Fibroblast of skin of scalp (primary cell): ENCODE data around the gene ALDH9A1.
A peak's percentile ranks its signal among the peaks of the same experiment; 100 is the strongest.
"Not testable (repeated sequence)": the region's sequence is repeated elsewhere in the genome, so short reads cannot be mapped to it uniquely, and the experiment has no call there.

Experiments used
- DNase-seq: peaks from one replicate; pipeline ENCODE4 v3.0.0-alpha.2; 2013

The ALDH9A1 gene

DNA sequence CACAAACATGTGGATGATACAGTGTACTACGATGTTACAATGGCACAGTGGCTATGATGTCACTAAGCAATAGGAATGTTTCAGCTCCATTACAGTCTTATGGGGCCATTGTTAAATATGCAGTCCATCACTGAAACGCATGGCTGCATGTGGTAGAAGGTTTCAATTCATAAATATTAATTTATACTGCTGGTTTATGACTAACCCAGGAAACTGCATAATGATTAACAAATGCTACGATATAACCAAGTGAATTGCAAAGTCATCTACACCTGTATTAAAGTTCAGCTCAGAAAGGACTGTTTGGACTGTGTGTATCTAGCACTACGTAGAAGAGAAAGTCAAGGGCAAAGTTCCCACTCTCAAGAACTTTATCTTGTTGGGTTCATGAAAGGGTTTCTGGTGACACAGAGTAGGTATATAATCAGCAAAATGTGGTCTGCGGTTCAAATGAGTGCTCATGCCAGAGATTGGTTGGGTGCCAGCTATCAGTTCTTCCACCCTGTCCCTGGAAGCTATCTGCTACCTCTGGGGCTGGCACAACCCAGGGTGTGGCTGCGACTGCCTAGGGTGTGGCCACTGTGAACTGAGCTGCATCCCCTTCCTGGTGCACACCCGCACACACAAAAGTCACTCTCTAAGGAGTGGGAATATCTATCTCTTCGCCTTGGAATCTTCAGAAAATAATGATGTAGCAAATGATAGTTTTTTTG, 52.6 kb downstream of the ALDH9A1 start:
- no peak for DNase-seq

GRCh38 chr1:165644064-165644735, 54.2 kb downstream of the ALDH9A1 start:
- DNase-seq = no peak

GRCh38 chr1:165641231-165641987, 57.0 kb downstream of the ALDH9A1 start:
- no peak for DNase-seq

- DNase-seq = no peak
Observed at GRCh38 chr1:165639821-165640623, 58.3 kb downstream of the ALDH9A1 start.

DNA sequence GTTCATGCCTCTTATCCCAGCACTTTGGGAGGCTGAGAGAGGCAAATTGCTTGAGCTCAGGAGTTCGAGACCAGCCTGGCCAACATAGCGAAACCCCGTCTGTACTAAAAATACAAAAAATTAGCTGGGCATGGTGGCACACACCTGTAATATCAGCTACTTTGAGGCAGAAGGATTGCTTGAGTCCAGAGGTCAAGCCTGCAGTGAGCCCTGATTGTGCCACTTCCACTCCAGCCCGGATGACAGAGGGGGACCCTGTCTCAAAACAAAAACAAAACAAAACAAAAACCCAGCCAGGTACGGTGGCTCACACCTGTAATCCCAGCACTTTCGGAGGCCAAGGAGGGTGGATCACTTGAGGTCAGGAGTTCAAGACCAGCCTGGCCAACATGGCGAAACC, 60.2 kb downstream of the ALDH9A1 start:
- not testable (repeated sequence) for DNase-seq

DNA sequence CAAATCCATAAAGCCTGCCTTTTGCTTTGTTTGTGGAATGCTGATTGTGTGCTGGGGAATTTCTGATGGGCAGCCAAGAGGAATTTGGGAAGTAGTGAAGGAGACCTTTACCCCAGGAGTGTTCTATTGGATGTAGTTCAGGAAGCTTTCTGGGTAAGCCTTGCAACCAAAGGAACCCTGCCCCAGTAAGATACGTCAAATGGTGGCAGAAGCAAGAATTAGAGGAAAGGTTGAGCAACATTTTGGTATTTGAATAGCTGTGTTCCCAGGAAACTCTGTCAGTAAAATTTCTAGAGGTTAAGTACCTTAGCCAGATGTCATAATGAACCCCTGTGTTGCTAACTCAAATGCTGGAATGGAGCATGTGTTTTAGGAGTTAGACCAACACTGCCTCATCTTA, 60.9 kb downstream of the ALDH9A1 start:
- no peak for DNase-seq

- no peak for DNase-seq
Observed at GRCh38 chr1:165635823-165636222, 62.5 kb downstream of the ALDH9A1 start.

GRCh38 chr1:165635329-165635728, 63.0 kb downstream of the ALDH9A1 start:
- no peak for DNase-seq

DNA sequence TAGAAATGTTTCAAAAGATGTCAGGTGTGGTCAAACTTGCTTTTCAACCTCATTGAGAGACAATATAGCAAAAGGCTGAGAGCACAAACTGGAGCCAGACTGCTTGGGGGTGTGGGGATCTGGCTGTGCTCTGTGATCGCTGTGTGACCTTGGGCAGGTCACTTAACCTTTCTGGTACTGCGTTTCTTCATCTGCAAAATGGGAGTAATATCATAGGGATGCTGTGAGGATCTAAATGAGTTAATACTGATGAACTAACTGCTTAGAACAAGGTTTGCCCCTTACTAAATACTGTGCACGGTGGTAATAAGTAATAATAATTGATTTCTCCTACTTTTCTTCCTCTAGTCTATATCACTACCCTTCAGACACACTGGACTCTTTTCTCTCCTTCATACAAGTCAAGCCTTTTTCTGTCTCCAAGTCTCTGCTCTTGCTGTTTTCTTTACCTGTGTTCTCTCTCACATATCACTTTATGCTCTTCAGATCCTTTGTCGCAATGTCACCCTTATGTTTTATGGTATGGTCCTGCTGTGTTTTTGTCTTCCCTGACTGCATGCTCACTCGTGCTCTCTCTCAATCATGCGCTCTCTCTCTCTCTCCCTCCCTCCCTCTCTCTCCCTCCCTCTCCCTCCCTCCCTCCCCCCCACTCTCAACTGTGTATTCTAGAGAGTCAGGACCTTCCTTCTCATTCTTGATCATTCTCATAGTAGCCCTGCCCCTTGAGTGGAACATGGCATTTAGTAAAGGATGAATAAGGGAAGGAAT, 64.0 kb downstream of the ALDH9A1 start:
- DNase-seq = no peak

DNA sequence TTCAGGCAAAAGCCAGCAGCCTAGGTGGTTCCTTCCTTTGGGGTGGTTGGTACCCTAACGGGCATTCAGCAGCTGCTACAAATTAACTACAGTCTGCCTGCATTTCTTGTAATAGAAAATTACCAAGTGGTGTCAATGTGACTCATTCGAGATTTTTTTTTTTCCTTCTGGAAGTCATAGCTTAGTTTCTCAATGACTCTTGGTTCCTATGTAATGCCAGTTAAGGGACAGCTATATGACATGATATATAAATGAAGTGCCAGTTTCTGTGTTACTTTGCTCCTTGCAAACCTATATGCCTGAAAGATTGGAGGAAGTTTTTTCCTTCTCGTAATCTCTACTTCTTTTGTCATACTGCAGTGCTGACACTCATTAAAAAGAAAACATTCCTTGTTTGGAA, 64.7 kb downstream of the ALDH9A1 start:
- peak; percentile 53 for DNase-seq

DNA sequence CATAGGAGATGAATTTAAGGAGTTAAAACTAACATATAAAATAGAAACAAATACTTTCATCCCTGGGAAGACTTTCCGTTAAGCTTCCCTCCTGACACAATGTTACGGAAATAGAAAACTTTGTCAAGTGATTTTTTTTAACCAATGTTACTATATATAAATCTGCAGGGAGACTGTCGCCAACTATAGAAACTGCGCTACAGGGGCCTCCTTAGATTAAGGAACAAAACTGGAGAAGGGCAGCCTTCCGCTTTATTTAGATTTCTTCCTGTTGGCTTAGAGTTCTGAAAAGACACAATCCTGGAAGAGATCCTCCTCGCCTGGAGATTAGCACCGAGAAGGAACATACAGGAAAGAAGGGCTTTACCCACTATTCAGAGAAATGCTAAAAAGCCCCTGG, 65.9 kb downstream of the ALDH9A1 start:
- no peak for DNase-seq

- DNase-seq = no peak
Observed at GRCh38 chr1:165632152-165632469, 66.3 kb downstream of the ALDH9A1 start.

DNA sequence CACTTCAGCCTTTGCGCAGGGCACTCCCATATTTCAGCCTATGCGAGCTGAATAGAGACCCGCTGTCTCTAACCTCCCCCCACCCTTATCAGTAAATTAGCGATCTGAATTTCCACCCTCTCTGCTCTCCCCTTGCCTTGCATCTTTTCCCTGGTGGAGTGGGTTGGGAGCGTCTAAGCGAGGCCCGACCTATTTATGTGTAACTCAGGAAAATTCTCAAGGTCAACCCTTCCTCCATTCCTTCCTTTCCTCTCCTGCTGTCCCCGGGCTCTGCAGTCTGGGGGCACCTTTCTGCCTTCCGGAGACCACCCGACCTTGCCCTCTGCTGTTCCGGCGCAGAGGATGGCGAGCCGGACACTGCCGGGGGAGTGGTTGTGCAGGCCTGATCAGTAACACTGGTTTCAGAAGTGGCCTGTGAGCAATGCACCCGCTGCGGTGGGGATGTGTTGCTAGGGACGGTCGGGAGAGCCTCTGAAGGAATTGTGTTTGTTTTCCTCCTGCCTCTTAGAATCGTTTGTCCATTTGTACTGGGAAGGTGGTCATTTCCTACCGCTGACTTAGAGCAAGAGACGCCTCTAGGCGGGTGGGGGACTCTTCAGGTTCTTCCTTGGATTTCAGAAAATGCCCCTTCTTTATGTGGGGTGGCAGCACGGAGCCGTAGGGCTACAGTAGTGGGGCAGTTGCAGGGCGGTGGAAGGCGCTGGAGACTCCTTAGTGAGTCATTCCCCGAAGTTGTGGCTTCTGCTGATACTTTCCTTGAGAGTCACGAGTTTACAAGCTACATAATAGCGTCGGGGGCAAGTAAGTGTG, 66.8 kb downstream of the ALDH9A1 start:
- DNase-seq = peak; percentile 84

GRCh38 chr1:165630629-165631341, 67.6 kb downstream of the ALDH9A1 start, which contains the start of gene MGST3:
Gene MGST3, plus strand, starts transcription at chr1:165631234. Its CDS starts 18,614 bp downstream, at chr1:165649848.
- peak; percentile 98 for DNase-seq

GRCh38 chr1:165629848-165630628, 68.3 kb downstream of the ALDH9A1 start:
- DNase-seq = no peak

DNA sequence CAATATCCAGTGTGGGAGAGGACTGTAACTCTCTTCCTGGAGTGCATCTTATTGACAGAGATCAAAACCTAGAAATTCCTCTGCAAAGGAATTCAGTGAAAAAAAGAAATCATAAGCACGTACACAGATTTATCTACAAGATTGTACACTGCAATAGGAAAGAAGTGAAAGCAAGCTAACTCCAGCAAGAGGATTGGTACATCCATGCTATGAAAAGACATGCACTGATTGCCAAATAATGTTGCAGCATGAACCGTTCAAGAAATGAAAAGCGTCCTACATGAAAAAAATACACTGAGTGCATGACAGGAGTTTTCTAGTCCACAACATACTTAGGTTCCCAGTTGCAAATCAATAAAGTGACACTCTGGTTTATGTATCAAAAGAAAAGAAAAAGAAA, 69.2 kb downstream of the ALDH9A1 start:
- DNase-seq = no peak

DNA sequence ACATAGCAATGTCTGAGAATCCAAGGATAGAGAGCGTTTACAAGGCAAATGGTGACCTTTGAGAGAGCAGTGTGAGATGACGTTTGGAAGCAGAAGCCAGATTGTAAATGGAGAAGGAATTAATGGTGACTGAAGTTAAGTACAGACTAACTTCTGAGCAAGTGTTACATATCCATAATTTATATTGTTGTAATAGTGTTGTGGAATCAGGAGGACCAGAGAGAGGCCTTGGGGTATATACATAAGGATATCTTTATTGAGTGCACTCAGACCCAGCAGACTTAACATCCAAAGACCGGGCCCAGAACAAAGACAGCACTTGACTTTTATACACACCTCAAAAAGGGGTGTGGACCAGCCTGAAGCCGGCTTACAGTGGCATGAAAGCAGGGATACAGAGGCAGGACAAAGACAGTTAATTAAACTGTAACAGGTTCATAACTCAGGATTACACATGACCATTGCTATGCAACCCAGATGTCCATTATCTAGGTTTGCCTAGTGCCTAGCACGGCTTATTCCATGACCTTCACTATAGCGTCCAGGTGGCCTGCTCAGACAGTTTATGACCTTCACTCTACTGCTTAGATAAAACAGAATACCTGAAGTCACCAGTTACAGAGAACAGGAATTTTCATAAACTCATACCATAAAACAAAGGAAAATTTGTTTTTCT, 70.1 kb downstream of the ALDH9A1 start:
- no peak for DNase-seq

DNA sequence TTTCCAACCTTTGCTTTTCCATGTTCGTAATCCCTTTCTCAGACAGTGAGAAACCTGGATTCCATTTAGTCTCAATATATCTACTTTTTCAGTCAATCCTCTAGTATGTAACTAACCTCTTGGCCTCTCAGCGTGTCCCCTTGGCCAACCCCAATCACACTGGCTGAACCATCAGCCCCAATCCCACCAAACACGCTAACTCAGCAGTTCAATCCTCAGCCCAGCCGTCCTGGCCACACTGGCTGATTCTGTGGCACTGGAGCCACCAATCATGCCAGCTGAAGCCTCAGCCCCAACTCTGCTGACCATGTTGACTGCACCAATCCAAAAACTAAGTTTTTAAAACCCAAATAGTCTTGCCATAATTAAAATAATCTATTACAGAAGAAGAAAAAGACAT, 73.9 kb downstream of the ALDH9A1 start:
- no peak for DNase-seq

GRCh38 chr1:165623624-165624023, 74.7 kb downstream of the ALDH9A1 start:
- DNase-seq = no peak
